Activated CD8-positive, alpha-beta memory T cell treated with anti-CD3 and anti-CD28 coated beads, Interleukin-2, amount 50 U/mL, for 4 hours (primary cell): ENCODE data around the gene STAM.
"Not testable (repeated sequence)": the region's sequence is repeated elsewhere in the genome, so short reads cannot be mapped to it uniquely, and the experiment has no call there.

Experiments
- DNase-seq: peaks from one replicate; pipeline ENCODE4 v3.0.0-alpha.2; 2020

STAM gene

DNA sequence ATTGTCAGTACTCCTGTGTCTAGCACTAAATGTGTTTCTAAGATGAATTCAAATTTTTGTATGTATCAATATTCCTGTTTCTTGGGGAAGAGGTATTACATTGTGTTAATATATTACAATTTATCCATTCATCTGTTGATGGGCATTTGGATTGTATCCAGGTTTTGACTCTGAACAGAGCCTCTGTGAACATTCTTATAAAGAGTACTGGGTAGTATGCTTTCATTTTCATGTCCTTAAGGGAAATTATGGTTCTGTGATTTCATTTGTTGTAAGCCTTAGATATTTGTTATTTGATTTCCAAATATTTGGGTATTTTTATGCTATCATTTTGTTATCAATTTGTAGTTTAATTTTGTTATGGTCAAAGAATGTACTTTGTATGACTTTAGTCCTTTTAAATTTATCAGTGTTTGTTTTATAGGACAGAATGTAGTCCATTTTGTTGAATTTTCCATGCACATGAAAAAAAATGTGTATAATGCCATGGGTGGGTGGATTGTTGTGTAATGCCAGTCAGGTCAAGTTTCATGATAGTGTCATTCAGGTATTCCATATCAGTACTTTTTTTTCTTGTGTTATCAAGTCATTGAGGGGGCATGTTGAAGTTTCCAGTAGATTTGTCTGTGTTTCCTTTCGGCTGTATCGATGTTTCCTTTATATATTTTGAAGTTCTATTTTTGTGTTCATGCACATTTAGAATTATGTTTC is 38.4 kb downstream of the STAM start:
- DNase-seq, result no peak

DNA sequence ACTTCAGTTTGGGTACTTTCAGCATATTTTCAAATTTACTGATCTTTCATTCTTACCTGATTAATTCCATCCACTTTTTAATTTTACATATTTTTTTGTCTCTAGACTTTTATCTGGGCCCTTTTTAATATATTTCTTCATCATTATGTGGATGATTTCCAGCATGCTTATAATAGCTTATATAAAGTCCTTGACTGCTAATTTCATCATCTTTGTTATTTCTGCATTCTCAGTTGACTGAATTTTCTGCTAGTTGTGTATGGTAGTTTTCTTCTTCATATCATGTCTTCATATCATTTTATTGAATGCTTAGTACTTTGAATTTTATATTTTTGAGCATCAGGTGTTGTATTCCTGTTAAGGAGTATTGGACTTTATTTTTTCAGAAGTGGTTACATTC is 39.6 kb downstream of the STAM start:
- DNase-seq, result no peak

- no peak for DNase-seq
Observed at GRCh38 chr10:17684537-17684936, 40.6 kb downstream of the STAM start.

DNA sequence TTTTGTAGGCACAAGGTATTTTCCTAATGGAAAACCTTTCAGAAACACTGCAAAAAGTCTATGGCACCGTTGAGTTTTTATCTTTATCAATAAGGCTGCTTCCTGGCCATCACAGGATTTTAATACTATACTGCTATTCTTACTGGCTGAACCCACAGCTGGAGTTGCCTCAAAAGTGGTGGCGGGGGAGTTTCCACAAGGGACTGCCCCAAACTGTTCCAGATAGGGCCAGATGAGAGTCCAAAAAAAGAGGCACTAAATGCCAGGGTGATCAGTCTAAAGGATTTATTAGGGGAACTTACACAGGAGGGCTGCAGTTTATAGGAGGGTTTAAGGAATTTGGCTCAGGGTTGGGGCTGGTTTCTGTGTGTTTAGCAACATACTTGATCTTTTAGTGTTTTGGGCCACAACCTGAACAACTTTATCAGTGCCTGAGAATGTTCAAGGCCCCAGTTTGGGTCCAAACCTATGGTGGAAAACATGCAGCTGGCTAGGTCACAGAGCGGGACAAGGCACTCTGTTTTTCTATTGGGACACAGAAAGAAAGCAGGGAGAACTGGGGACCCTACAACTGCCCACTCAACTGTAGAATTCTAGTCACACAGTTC is 41.4 kb downstream of the STAM start:
- no peak for DNase-seq

- no peak for DNase-seq
Observed at GRCh38 chr10:17687117-17687831, 43.3 kb downstream of the STAM start.

DNA sequence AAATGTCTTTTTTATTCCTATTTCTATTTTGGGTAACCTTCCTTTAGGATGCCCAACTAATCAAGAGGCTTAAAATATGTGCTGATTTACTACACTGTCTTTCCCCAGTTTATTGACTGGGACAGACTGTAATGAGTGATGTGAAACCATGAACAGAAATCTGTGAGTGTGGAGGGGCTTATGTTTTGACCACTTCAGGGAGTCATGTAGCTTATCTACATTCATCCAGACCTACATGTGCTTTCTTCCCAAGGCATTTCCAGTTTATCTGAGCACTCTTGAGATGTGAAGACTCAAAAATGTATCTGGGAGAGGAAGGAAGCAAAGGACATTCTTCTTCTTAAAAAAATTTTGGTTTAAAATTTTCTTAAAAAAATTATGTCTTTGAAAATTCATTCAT is 45.2 kb downstream of the STAM start:
- DNase-seq, result no peak

- DNase-seq, result no peak
Observed at GRCh38 chr10:17693009-17693408, 49.1 kb downstream of the STAM start.

GRCh38 chr10:17698696-17699095 is 54.7 kb downstream of the STAM start:
- DNase-seq, result no peak

DNA sequence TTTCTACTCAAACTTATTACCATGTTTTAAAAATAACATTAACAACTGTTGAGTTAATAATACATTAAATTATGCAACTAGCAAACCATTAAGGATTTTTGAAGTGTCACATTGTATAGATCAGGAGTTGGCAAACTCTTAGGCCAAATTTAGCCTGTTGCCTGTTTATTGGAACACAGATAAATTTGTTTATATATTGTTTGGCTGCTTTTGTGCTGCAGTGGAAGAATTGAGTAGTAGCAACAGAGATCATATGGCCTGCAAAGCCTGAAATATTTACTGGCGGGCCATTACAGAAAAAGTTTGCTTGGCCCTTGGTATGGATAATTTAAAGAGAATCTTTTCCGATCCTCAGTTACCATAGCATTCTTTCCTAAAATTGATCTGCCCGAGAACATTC is 57.4 kb downstream of the STAM start:
- DNase-seq, result no peak

DNA sequence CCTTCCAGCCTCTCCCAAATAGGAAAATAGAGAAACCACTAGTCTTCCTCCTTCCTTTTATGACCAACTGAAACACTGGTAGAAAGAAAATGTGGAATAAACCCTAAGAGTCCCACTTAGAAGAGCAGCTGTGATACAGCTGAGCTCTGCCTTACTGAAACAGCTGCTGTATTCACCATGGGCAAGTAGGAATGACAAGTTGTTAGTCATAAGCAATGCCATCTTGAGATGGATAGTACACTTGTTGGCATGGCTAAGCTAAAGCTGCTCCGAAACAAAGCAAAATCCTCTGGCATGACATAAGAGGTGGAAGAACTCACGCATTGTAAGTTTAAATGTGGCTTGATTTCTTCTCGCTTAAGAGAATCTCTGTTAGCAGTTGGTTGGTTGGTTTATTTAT is 59.8 kb downstream of the STAM start:
- DNase-seq, result no peak

- DNase-seq, result no peak
Observed at GRCh38 chr10:17708821-17709220, 64.9 kb downstream of the STAM start.

DNA sequence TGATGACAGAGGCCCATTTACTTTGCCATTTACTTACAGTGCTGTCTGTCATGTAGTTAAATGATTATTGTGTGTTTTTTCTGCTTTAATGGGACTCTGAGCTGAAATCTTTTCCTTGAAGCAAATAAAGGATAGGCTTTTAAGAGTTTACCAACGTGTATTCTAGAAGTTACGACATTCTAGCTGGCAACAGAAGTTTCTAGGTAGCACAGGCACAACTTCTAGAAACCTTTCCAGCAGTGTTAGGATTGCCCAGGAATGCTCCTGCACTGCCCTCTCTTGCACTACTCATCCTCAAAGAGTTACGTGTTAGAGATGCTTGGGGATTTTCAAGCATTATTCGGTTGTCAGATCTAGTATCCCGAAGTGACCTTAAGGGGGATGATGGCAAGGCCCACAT is 65.5 kb downstream of the STAM start:
- no peak for DNase-seq

- no peak for DNase-seq
Observed at GRCh38 chr10:17710181-17710580, 66.2 kb downstream of the STAM start.

GRCh38 chr10:17712053-17712452 is 68.1 kb downstream of the STAM start:
- DNase-seq, result no peak

DNA sequence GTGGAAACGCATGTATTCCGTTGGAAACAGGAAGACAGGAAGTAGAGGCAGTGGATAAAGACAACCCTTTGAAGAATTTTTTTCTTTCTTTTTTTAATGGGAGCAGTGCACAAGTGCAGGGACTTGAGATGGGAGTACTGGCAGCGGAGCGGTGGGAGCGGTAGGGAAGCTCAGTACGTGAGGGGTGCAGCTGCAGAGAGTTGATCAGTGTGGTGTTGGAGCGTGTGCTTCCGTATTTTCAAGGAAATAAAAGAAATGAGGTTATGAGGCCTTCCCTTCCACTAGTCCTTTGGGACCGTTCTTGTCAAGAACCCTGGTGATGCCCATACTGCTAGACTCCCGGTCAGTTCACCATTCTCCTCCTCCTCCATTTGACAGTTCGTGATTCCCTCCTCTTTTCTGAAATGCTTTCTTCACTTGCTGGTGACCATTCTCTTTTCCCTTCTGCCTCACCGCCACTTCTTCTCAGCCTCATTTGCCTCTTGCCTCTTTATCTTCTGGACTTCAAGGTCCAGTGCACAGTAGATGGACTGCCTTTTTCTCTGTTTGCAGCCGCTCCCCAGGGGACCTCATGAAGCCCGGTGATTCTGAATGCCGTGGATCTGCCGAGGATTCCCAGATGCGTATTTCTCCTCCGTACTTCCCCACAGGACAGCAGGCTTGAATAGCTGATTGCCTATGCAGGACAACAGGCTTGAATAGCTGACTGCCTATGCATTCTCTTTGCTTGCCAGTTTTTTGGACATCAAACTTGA is 68.9 kb downstream of the STAM start:
- DNase-seq, result no peak

GRCh38 chr10:17713758-17714157 is 69.8 kb downstream of the STAM start:
- DNase-seq, result no peak

DNA sequence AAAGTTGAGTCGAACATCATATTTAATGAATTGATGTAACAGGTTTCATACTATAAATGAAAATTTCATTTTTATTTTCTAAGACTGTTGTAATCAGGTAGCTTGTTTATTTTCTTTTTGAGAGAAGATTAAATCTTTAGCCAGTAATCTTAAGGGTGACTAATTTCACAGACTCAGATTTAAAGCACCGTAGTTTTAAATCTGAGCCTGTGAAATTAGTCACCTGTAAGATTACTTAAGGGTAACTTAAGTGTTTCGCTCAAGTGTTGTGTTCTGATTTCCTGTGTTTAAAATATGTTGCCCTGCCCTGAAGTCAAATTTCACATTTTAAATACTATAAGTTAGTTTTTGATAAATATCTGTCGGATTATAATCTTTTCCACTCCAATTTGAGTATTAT is 72.2 kb downstream of the STAM start:
- no peak for DNase-seq

DNA sequence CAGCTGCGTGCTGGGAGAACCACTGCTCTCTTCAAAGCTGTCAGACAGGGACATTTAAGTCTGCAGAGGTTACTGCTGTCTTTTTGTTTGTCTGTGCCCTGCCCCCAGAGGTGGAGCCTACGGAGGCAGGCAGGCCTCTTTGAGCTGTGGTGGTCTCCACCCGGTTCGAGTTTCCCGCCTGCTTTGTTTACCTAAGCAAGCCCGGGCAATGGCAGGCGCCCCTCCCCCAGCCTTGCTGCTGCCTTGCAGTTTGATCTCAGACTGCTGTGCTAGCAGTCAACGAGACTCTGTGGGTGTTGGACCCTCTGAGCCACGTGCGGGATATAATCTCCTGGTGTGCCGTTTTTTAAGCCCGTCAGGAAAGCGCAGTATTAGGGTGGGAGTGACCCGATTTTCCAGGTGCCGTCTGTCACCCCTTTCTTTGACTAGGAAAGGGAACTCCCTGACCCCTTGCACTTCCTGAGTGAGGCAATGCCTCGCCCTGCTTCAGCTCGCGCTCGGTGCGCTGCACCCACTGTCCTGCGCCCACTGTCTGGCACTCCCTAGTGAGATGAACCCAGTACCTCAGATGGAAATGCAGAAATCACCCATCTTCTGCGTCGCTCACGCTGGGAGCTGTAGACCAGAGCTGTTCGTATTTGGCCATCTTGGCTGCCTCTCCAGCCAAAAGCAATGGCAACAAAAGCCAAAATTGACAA is 78.5 kb downstream of the STAM start:
- not testable (repeated sequence) for DNase-seq

GRCh38 chr10:17725703-17726102 is 81.8 kb downstream of the STAM start:
- no peak for DNase-seq

DNA sequence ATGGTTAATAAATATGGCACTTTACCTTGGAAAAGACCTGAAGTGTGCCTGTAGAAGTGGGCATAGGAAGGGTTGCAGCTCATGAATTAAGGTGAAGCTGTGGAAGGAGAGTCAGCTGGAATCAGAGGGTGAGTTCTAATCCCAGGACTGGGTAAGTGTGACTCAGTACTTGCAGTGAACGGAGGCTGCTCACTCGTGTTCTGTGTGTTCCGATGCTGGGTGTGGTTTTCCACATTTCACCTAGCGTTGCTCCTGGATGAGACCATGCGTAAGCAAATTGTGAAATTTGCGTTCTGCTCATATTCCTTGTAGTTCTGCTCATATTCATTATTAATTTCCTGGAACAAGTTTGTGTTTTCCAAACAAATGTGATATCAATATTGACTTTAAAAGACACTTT is 85.7 kb downstream of the STAM start:
- no peak for DNase-seq

GRCh38 chr10:17730667-17731066 is 86.7 kb downstream of the STAM start:
- DNase-seq, result no peak

GRCh38 chr10:17731331-17732020 is 87.5 kb downstream of the STAM start:
- DNase-seq, result no peak
